Adipocyte (in vitro differentiated cells): ENCODE data around the gene NR2F6.

Source experiments
- DNase-seq: peaks from one replicate; pipeline ENCODE4 v3.0.0-alpha.2; 2015; ENCODE audit warnings: low read depth
- H3K27me3 ChIP-seq: replicated peaks from 2 replicates; pipeline ENCODE4 v1.7.0; 2013; ENCODE audit warnings: mild to moderate bottlenecking, low read length, moderate library complexity; ENCODE audit not compliant: control insufficient read depth, insufficient read depth
- H3K36me3 ChIP-seq: 2 replicates; pipeline ENCODE4 v1.7.0; 2013; ENCODE audit warnings: low read length, mild to moderate bottlenecking, moderate library complexity; ENCODE audit not compliant: control insufficient read depth, insufficient read depth, severe bottlenecking
- H3K4me1 ChIP-seq: 2 replicates; pipeline ENCODE4 v1.7.0; 2013; ENCODE audit warnings: mild to moderate bottlenecking, low read length, moderate library complexity; ENCODE audit not compliant: control insufficient read depth, insufficient read depth
- H3K4me3 ChIP-seq: 2 replicates; pipeline ENCODE4 v1.7.0; 2013; ENCODE audit warnings: mild to moderate bottlenecking, low read length, moderate library complexity
- H3K9ac ChIP-seq: 2 replicates; pipeline ENCODE4 v1.7.0; 2013; ENCODE audit warnings: mild to moderate bottlenecking, low read length, moderate library complexity
- H3K9me3 ChIP-seq: 2 replicates; pipeline ENCODE4 v1.7.0; 2013; ENCODE audit warnings: mild to moderate bottlenecking, low read length, moderate library complexity; ENCODE audit not compliant: control insufficient read depth

Gene NR2F6

GRCh38 chr19:17183271-17183761, 62.4 kb downstream of the NR2F6 start:
- no peak overlapping the region for H3K9ac ChIP-seq
- DNase-seq: no peak
- H3K4me3 ChIP-seq: no peak overlapping the region
- no peaks in the 10 kb centered on the region for H3K4me1 ChIP-seq
- H3K36me3 ChIP-seq: peaks cover 60% of the 10 kb centered on the region
- no peaks in the 10 kb centered on the region for H3K9me3 ChIP-seq
- H3K27me3 ChIP-seq: no peaks in the 10 kb centered on the region
